Fibroblast of villous mesenchyme (primary cell): Measurements from ENCODE around the gene RGS9BP. TPM values are rescaled to one million over a fixed set of nuclear protein-coding genes. Genes with fewer than 3 reads are reported as not detected.

Experiments
- DNase-seq: peaks from one replicate; pipeline ENCODE4 v3.0.0-alpha.2; 2010; ENCODE audit warnings: low read depth
- H3K4me3 ChIP-seq: 2 replicates; pipeline ENCODE4 v1.5.1; 2011; ENCODE audit warnings: low read depth, mild to moderate bottlenecking, low read length
- small RNA-seq: library from RNA; depleted of rRNA; stranded (forward); fragments of <200 nt; gene quantifications from one replicate; pipeline ENCODE3, GENCODE V24; 2012
- total RNA-seq: library from RNA; depleted of rRNA; stranded (reverse); fragments of >200 nt; gene quantifications from 2 replicates; pipeline ENCODE4 v1.2.3, GENCODE V29; 2012
- TF ChIP-seq, protein P1 (sequence below): IDR thresholded peaks from 2 replicates; pipeline ENCODE4 v1.5.1; 2012; ENCODE audit warnings: low read depth, mild to moderate bottlenecking, low read length; ENCODE audit not compliant: insufficient read depth

Gene RGS9BP
- total RNA-seq, 1 donor: 0.86 TPM

DNA sequence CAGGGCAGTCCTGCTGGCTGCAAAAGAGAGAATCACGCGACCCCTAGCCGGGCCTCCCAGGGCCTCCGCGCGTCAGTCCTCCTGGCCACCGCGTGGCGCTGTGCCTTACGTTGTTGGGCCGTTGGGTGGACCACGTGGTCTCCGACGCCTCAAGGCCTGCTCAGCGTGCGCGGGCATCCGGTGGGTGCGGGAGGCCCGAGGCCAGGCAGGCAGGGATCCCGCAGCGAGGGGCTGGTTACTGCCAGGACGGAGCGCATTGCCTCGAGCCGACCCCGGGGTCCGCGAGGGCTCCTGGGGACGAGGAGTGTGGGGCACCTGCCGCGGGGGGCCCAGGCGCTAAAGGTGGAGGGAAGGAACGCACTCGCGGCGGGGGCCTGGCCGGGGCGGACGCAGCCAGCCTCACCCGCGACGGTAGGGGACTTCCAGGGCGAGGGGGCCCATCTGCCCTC lies 44.0 kb downstream of the RGS9BP start, which contains the start of gene TDRD12:
TSS of gene TDRD12 (plus strand) at position 157 of the 449 bp plus-strand sequence. CDS start 306 bp downstream, outside the sequence.
- no peak within 1 kb of the TSS for H3K4me3 ChIP-seq
- DNase-seq: no peak
- TF ChIP-seq, protein P1, sequence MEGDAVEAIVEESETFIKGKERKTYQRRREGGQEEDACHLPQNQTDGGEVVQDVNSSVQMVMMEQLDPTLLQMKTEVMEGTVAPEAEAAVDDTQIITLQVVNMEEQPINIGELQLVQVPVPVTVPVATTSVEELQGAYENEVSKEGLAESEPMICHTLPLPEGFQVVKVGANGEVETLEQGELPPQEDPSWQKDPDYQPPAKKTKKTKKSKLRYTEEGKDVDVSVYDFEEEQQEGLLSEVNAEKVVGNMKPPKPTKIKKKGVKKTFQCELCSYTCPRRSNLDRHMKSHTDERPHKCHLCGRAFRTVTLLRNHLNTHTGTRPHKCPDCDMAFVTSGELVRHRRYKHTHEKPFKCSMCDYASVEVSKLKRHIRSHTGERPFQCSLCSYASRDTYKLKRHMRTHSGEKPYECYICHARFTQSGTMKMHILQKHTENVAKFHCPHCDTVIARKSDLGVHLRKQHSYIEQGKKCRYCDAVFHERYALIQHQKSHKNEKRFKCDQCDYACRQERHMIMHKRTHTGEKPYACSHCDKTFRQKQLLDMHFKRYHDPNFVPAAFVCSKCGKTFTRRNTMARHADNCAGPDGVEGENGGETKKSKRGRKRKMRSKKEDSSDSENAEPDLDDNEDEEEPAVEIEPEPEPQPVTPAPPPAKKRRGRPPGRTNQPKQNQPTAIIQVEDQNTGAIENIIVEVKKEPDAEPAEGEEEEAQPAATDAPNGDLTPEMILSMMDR: no peak

DNA sequence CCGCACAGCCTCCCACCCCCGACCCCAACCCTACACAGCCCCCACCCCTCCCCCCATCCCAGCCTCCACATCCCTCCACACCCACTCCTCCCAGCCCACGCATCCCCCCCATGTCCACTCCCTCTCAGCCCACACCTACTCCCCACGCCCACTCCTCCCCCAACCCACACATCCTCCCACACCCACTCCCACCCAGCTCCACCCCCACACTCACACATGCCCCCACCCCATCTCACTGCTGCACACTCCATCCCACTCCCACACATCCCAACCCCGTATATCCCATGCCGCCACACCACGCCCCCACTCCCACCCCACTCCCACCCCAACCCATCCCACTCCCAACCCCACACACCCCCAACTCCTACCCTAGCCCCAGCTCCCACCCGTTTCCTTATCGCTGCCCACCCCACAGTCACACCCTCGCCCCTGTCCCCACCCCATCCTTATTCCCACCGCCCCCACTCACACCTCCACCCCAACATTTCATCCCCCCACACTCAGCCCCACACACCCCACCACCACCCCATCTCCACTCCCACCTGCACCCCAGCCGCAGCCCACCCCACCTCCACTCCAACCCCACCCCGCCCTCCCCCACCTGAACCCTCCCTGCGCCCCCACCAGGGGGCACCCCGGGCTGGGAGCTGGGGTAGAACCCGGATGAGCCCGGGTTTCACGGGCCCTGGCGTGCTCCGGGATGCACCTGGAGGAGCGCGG lies 44.7 kb downstream of the RGS9BP start:
- no peak for DNase-seq
- TF ChIP-seq, protein P1: no peak
- H3K4me3 ChIP-seq: no peak overlapping the region

- DNase-seq: no peak
- no peak overlapping the region for H3K4me3 ChIP-seq
- TF ChIP-seq, protein P1: no peak
Measured at GRCh38 chr19:32720936-32721250, 45.2 kb downstream of the RGS9BP start.

Small RNAs within 50 kb of the gene (small RNA-seq; reads per million reads assigned to genes)
- gene RN7SL789P: not detected

Other genes with a start within 250 kb of the RGS9BP start
- gene PDCD5, start 94.7 kb upstream of the RGS9BP start, total RNA-seq: 78.0 and 91.5 TPM in 2 replicates
- gene ANKRD27, start 668 bp upstream of the RGS9BP start, total RNA-seq: 25.8 and 37.1 TPM in 2 replicates
- gene NUDT19, start 16.0 kb downstream of the RGS9BP start, total RNA-seq: 9.0 and 14.2 TPM in 2 replicates
- gene TDRD12, start 43.9 kb downstream of the RGS9BP start, total RNA-seq: under 0.01 and 1.3 TPM in 2 replicates
- gene SLC7A9, start 193.9 kb downstream of the RGS9BP start, total RNA-seq: under 0.01 TPM in 1 of 2 replicates, not detected in the other